NOMO-1 treated with DMSO at 0.1 percent for 48 hours (cell line): Measurements from ENCODE around the gene PTDSS2.

ENCODE experiments used
- DNase-seq: peaks from one replicate; lab custom pipeline; 2025; ENCODE audit not compliant: unreplicated experiment; lab: John Stamatoyannopoulos, UW

PTDSS2 gene

DNA sequence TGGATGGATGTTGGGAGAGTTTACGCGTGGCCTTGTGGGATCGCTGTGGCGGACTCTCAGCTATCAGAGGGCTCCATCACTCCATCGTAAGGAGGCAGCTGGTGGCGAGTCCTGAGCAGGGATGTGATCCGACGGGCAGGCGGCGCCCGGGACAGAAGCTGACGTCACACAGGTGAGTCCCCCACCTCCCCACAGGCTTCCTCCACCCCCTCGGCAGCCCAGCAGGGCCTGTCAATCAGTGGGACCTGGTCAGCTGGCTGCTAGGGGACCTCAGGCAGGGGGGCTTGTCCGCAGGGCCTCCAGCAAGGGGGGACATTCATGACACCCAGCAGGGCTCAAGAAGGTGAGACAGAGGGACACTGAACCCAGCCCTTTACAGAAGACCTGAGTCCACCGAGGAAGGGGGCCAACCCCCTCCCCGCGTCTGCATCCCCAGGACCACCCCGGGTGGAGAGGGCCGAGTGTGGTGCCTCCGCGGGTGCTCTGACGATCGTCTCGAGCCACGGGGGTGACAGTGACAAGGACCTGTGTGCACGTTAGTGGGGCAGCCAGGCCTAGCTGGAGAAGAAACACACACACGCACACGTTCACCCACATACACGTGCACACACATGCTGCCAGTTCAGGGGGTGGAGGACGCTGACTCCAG is 78.2 kb downstream of the PTDSS2 start:
- no peak for DNase-seq

DNA sequence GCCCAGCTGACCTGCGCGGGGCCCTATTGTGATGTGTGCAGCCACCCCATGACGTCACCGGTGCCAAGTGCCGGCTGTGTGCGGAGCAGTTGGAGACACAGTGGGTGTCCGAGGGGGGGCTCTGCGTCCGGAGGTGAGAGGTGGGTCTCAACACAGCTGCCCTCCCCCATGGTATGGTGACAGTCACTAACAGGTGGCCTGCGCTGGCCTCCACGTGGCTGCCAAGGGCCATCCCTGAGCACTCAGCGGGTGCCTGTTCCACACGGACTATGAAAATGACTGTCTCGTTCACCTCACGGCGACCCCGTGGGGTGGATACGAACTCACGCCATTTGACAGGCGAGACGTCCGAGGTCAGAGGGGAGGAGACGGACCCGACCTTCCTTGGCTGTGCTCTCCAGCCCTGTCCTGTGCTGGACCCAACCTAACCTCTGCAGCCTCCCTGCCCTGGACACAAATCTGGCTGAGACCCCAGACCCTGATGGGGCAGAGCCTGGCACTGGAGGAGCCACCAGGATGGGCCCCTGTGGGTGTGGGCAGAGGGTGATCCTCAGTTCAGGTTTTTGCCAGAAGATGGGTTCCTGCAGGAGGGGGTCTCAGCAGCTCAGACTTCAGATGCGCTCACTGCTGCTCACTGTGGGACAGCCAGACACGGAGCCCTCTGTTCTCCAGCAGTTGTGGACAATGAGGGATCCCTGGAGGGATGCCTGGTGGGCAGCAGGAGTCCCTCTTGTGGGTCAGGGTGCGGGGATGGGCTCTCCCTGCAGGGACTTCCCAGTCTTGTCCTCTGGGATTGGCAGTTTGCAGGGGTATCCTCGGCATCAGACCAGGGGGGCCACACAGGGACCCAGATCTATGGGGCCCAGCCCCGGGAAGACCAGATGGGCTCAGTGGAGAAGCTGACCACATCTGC is 79.0 kb downstream of the PTDSS2 start:
- no peak for DNase-seq

GRCh38 chr11:529728-530411 is 79.8 kb downstream of the PTDSS2 start:
- DNase-seq: no peak

DNA sequence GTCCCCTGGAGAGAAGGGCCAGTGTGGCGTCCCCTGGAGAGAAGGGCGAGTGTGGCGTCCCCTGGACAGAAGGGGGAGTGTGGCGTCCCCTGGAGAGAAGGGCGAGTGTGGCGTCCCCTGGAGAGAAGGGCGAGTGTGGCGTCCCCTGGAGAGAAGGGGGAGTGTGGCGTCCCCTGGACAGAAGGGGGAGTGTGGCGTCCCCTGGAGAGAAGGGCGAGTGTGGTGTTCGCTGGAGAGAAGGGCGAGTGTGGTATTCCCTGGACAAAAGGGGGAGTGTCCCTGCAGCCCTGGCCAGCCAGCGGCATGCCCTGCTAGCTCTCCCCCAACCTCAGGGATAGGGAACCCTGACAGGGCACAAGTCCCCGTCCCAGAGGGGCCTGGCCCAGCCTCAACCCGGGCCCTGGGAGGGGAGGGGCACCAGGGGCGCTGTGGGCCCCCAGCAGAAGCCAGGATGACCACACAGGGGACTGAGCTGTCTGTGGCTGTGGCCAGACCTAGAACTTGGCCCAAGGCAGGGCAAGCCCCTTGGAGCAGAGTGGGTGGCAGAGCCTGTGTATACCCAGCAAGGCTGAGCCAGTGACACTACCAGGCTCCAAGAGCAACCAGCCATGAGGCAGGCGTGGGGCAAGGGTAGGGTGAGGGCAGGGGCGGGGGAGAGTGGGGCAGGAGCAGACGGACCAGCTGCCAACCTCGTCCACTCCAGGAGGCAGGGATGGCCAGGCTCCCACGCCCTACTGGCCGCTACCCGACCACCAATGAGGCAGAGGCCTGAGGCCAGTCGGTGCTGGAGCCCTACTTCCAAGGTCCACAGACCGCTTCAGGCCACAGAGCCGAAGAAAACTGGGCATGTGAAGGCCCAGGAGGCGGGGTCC is 81.1 kb downstream of the PTDSS2 start:
- no peak for DNase-seq

DNA sequence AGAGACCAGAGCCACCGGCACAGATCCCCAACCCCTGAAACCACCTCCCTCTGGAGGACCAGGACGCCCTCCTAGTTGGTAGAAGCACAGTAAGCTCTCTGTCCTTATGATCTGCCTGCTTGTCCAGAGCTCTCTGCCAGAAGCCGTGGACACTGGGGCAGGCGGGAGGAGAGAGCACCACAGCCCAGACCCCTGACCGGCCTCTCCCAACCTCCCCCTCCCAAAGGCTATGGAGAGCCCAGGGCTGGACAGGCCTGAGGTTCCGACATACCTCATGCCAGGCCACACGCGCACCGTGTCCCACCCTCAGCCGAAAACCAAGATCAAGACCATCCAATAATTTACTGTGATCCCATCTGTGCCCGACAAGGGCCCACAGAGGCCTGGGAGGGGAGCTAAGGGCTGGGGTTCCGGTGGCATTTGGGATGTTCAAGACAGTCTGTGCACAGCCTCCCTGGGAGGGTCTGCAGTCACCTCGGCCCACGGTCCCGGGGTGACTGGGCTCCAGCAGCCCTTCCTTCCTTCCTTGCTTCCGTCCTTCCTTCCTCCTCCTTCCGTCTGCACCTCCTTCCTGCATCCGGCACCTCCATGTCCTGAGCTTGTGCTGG is 81.9 kb downstream of the PTDSS2 start:
- DNase-seq: no peak

DNA sequence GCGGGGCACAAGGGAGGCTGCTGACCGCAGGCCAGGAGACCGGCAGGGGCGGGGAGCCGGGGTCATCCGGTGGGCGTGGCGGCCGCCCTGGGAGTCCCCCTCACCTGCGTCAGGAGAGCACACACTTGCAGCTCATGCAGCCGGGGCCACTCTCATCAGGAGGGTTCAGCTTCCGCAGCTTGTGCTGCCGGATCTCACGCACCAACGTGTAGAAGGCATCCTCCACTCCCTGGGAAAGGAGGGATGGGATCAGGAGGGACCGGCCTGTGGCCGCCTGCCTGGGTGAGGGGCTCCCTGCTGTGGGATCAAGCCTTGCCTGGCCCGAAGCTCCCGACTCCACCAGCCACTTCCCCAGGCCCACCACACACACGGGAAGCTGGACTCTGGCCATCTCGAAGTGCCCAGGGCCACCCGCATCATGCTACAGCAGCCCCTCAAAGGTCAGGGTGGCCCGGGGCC is 82.5 kb downstream of the PTDSS2 start:
- DNase-seq: no peak

DNA sequence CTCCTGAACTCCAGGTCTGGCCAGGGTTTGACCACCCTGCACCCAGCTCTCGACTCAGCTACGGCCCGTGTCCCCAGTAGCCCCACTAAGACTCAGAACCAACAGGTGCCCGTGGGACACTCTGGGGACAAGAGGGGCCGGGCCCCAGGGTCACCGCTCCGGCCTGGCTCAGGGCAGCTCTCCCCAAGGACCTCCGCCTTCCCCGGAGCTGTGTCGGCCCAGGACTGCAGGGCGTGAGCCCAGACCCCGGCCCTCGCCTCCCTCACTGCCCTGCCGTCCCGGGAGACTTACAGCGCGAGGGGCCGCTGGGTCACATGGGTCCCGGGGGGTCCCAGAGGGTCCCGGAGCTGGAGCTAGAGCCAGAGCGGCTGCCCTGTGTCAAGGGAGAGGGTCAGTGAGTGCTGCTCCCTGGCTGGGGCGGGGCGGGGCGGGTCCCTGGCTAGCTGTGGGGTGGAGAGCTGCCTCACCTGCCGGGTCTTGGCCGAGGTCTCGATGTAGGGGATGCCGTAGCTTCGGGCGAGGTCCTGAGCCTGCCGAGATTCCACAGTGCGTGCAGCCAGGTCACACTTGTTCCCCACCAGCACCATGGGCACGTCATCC is 83.0 kb downstream of the PTDSS2 start:
- no peak for DNase-seq

DNA sequence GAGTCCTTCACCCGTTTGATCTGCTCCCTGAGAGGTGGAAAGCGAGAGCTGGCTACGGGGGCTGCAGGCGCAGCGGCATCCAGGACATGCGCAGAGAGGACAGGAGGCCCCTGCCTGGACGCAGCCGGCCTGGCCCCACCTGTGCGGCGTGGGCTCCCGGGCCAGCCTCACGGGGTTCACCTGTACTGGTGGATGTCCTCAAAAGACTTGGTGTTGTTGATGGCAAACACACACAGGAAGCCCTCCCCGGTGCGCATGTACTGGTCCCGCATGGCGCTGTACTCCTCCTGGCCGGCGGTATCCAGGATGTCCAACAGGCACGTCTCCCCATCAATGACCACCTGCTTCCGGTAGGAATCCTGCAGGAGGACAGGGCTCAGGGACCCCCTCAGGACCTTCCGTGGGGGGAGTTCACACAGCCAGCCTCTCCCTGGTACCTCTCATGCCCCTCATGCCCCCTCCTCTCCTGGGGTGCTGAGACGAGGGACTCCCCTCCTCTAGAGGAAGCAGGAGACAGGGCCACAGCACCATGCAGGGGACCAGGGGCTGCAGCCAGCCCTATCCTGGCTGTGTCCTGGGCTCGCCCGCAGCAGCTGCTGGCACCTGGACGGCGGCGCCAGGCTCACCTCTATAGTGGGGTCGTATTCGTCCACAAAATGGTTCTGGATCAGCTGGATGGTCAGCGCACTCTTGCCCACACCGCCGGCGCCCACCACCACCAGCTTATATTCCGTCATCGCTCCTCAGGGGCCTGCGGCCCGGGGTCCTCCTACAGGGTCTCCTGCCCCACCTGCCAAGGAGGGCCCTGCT is 83.7 kb downstream of the PTDSS2 start:
- no peak for DNase-seq

- no peak for DNase-seq
Measured at GRCh38 chr11:534396-535209, 84.5 kb downstream of the PTDSS2 start.

DNA sequence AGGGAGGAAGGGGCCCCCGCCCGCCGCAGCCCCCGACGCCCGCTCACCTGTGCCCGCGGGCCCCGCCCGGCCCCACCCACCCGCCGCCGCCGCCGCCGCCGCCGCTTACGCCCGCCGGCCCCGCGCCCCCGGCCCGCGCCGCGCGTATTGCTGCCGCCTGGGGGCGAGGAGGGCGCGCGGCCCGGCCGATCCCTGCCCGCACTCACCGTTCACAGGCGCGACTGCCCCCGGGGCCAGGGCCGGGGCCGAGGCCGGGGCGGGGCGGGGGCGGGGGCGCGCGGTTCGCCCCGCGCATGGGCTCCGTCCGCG is 85.1 kb downstream of the PTDSS2 start:
- no peak for DNase-seq

GRCh38 chr11:535519-536454 is 85.7 kb downstream of the PTDSS2 start, which contains the start of gene HRAS:
TSS of gene HRAS (minus strand) at chr11:535576.
- peak; percentile 91 for DNase-seq

- DNase-seq: peak; percentile 84
Measured at GRCh38 chr11:536841-537621, 87.0 kb downstream of the PTDSS2 start, which contains the start of gene LRRC56. TSS of gene LRRC56 (plus strand) at chr11:537527. CDS start at chr11:540685, 3,158 bp downstream.

DNA sequence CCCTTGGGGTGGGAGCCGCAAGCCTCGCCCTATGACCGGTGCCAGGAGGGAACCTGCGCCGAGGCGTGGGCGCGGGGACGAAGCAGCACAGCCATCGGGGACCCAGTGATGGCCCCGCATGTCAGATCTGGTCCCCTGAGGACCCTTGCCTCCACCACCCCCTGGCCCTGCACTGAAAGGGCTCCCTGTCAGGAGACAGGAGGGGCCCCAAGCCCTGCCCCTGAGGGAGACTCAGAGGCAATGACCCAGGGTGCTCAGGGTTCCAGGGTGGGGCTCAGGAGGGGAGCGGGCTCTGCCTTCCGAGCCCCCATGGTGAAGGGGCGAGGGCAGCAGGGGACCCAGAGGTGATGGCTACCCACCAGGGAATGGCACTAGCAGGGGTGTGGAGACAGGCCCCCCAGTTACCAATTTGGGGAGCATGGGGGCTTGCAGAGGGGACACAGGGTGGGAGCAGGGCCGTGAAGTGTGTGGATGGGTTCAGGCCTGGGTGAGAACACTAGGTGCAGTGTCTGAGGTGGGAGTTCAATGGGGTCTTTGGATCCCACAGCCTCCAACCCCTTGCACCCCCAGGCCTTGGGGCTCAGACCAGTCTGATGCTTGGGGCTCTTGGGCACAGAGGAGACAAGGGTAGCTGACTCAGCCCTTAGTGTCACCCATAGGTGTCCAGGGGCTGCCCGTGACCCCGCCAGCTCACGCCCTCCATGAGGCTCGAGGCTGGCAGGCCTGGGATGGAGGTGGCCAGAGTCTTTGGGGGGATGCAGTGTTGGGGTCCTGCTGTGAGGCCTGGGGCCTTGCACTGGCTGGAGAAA is 87.7 kb downstream of the PTDSS2 start:
- no peak for DNase-seq

- no peak for DNase-seq
Measured at GRCh38 chr11:538431-539051, 88.5 kb downstream of the PTDSS2 start.

GRCh38 chr11:539971-540481 is 89.9 kb downstream of the PTDSS2 start:
- DNase-seq: no peak
